Parathyroid adenoma (tissue), 2 donors: Measurements from ENCODE around the gene TTLL12.

ENCODE experiments used
- H2AFZ ChIP-seq: fragments of 300-600 bp; sonication (generic); one replicate; pipeline ENCODE4 v1.7.0; 2017; ENCODE audit warnings: antibody characterized with exemption, mild to moderate bottlenecking
- H3K27ac ChIP-seq: fragments of 300-600 bp; sonication (generic); one replicate; pipeline ENCODE4 v1.7.0; 2017
- H3K27me3 ChIP-seq: fragments of 300-600 bp; sonication (generic); one replicate; pipeline ENCODE4 v1.7.0; 2017; ENCODE audit warnings: low read length; ENCODE audit not compliant: control insufficient read depth, insufficient read depth
- H3K36me3 ChIP-seq: fragments of 300-600 bp; sonication (generic); one replicate; pipeline ENCODE4 v1.7.0; 2017; ENCODE audit warnings: low read length; ENCODE audit not compliant: control insufficient read depth, insufficient read depth
- H3K4me1 ChIP-seq: fragments of 300-600 bp; sonication (generic); one replicate; pipeline ENCODE4 v1.7.0; 2017; ENCODE audit warnings: control low read depth
- H3K4me2 ChIP-seq: fragments of 300-600 bp; sonication (generic); one replicate; pipeline ENCODE4 v1.7.0; 2017; ENCODE audit warnings: low read length
- H3K4me3 ChIP-seq: fragments of 300-600 bp; sonication (generic); one replicate; pipeline ENCODE4 v1.7.0; 2017; ENCODE audit warnings: low read depth, low read length
- H3K79me2 ChIP-seq: fragments of 300-600 bp; sonication (generic); one replicate; pipeline ENCODE4 v1.7.0; 2017; ENCODE audit warnings: control low read depth
- H3K9ac ChIP-seq: fragments of 300-600 bp; sonication (generic); one replicate; pipeline ENCODE4 v1.7.0; 2017; ENCODE audit warnings: mild to moderate bottlenecking
- H3K9me3 ChIP-seq: fragments of 300-600 bp; sonication (generic); one replicate; pipeline ENCODE4 v1.7.0; 2017; ENCODE audit warnings: low read length; ENCODE audit not compliant: control insufficient read depth
- CTCF ChIP-seq: fragments of 300-600 bp; sonication (generic); IDR thresholded peaks from one replicate; pipeline ENCODE4 v1.7.0; 2017; ENCODE audit warnings: antibody characterized with exemption, mild to moderate bottlenecking
- donor health status: primary hyperparathyroidism.

TTLL12 gene

GRCh38 chr22:43216738-43217137, 29.8 kb upstream of the TTLL12 start:
- Histone ChIP-seq H3K4me2 (no peak overlapping the region), H2AFZ (no peak overlapping the region), H3K9me3 (no peaks in the 10 kb centered on the region), H3K36me3 (no peaks in the 10 kb centered on the region), H3K27me3 (no peaks in the 10 kb centered on the region), H3K9ac (no peak overlapping the region), H3K27ac (no peak overlapping the region), H3K4me1 (no peaks in the 10 kb centered on the region), H3K4me3 (no peak overlapping the region), H3K79me2 (no peaks in the 10 kb centered on the region)
- no peak for TF ChIP-seq CTCF

GRCh38 chr22:43213962-43214361, 27.0 kb upstream of the TTLL12 start:
- no peak overlapping the region for H3K4me3 ChIP-seq
- H3K9me3 ChIP-seq = no peaks in the 10 kb centered on the region
- no peak overlapping the region for H3K27ac ChIP-seq
- H3K4me1 ChIP-seq = no peaks in the 10 kb centered on the region
- no peaks in the 10 kb centered on the region for H3K27me3 ChIP-seq
- no peak overlapping the region for H3K4me2 ChIP-seq
- H3K79me2 ChIP-seq = no peaks in the 10 kb centered on the region
- H3K36me3 ChIP-seq = no peaks in the 10 kb centered on the region
- TF ChIP-seq CTCF = no peak
- H2AFZ ChIP-seq = no peak overlapping the region
- no peak overlapping the region for H3K9ac ChIP-seq

GRCh38 chr22:43213051-43213450, 26.1 kb upstream of the TTLL12 start:
- TF ChIP-seq CTCF = no peak
- Histone ChIP-seq H3K4me3 (no peak overlapping the region), H3K9me3 (no peaks in the 10 kb centered on the region)

GRCh38 chr22:43212434-43212952, 25.6 kb upstream of the TTLL12 start:
- no peaks in the 10 kb centered on the region for H3K79me2 ChIP-seq
- H3K27ac ChIP-seq = no peak overlapping the region
- no peak overlapping the region for H3K4me2 ChIP-seq
- no peaks in the 10 kb centered on the region for H3K36me3 ChIP-seq
- no peak overlapping the region for H3K9ac ChIP-seq
- no peaks in the 10 kb centered on the region for H3K27me3 ChIP-seq
- H3K4me1 ChIP-seq = no peaks in the 10 kb centered on the region
- H2AFZ ChIP-seq = no peak overlapping the region
- no peak for TF ChIP-seq CTCF
- no peak overlapping the region for H3K4me3 ChIP-seq
- H3K9me3 ChIP-seq = no peaks in the 10 kb centered on the region

More at GRCh38 chr22:43213051-43213450, 26.1 kb upstream of the TTLL12 start:
- H3K27me3 ChIP-seq = no peaks in the 10 kb centered on the region
- H3K4me1 ChIP-seq = no peaks in the 10 kb centered on the region
- no peak overlapping the region for H3K27ac ChIP-seq
- no peak overlapping the region for H3K4me2 ChIP-seq
- H3K79me2 ChIP-seq = no peaks in the 10 kb centered on the region
- no peak overlapping the region for H2AFZ ChIP-seq
- no peak overlapping the region for H3K9ac ChIP-seq
- H3K36me3 ChIP-seq = no peaks in the 10 kb centered on the region

- no peak overlapping the region for H3K4me2 ChIP-seq
- no peak overlapping the region for H3K9ac ChIP-seq
- H3K79me2 ChIP-seq = no peaks in the 10 kb centered on the region
- H3K27me3 ChIP-seq = no peaks in the 10 kb centered on the region
- no peak overlapping the region for H3K4me3 ChIP-seq
- TF ChIP-seq CTCF = no peak
- no peaks in the 10 kb centered on the region for H3K36me3 ChIP-seq
- H3K27ac ChIP-seq = no peak overlapping the region
- no peaks in the 10 kb centered on the region for H3K4me1 ChIP-seq
- H3K9me3 ChIP-seq = no peaks in the 10 kb centered on the region
- no peak overlapping the region for H2AFZ ChIP-seq
These were observed 25.1 kb upstream of the TTLL12 start for GRCh38 chr22:43211941-43212433.
